HG03108 (cell line): ENCODE results near the gene MPRIP.

Source experiments
- ATAC-seq: cut with Tn5 transposase; IDR thresholded peaks from one replicate; pipeline ENCODE4 v1.9.1; 2021; ENCODE audit warnings: moderate library complexity; ENCODE audit not compliant: unreplicated experiment

The MPRIP gene

DNA sequence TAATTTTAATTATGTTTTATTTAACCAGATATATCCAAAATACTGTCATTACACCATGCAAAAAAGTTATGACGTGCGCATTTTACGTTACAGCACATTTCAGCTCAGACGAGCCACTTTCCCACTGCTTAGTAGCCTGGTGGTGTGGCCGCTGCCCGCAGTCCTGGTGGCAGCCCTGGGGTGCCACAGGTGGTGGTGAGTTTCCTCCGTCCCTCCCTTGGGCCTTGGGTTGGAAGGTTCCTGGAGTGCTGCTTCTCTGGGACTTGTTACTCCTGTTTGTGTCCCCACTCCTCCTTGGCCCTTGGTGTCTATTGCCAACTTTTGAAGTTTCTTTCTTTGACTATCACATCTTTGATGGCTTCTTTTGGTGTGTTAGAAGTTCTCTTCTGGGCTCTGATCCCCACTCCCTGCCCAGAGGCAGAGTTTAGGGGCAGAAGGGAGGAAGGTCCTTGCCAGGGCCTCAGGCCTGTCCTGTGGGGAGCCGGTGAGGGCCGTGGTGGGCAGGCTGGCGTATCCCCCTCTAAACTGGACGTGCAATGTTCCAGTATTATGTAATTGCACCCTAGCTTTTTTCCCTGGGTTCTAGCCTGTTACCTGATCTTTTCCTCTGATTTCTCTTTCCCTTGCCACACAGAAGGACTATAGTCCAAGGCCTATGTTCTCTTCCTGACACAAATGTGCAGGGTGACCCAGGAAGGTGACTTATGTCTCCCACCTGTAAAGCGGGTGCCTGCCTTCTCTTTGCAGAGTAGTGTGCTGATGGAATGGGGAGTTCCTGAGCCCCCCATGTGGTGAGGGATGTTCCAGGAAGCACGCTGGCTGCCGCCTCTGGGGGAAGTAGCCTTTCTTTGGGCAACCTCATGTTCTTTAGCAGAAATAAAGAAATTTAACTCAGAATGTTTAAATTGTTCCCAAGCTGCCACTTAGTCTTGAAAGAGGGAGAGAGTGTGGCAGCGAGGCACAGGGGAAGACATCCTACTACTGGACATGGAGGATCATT, 8.4 kb downstream of the MPRIP start:
- no peak for ATAC-seq

DNA sequence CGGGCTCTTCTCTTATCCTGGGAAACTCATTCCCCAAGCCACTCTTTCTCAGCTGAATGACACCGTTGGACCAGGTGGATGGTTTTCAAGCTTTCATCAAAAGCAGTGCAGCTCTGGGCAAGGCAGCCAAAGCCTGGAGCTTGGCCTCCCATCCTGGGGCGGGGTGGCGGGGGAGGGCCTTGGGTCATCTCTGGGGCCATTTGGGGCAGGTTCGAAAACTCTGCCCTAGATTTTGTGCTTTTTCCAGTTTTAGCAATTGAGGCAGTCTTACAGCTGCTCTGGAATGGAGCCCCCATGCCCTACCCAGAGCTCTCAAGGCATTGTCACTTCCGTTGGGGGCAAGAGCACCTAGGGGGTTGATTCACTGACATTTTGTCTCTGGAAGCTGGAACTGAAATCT, 9.1 kb downstream of the MPRIP start:
- no peak for ATAC-seq

DNA sequence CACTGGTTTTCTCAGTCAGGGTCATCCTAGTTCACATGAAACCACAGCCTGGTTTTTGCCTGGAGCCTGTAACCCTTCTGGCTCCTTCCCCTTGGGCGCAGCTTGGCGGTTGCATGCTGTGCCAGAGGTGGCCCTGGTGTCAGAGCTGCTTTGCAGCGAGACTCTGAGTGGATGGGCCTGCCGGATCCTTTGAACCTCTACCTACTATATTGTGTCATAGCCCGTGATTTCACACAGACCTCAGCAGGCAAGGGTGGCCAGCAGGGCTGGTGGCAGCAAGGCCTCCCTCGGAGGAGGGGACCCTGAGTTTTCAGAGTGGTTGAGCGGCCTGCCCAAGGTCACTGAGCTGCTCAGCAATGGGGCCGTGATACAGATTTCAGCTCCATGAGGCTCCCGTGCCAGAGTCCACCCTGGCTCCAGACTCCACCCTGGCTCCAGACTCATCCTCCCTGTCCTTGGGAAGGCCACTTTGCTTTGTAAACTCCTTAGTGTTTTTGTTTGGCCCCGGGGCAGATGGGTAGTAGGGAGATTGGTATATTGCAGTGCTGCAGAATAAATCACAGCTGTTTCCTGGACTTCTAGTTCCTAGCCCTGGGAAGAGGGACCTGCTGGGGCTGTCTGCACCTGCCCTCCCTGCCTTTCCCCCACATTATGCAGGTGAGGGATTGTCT, 9.7 kb downstream of the MPRIP start:
- ATAC-seq, result no peak

DNA sequence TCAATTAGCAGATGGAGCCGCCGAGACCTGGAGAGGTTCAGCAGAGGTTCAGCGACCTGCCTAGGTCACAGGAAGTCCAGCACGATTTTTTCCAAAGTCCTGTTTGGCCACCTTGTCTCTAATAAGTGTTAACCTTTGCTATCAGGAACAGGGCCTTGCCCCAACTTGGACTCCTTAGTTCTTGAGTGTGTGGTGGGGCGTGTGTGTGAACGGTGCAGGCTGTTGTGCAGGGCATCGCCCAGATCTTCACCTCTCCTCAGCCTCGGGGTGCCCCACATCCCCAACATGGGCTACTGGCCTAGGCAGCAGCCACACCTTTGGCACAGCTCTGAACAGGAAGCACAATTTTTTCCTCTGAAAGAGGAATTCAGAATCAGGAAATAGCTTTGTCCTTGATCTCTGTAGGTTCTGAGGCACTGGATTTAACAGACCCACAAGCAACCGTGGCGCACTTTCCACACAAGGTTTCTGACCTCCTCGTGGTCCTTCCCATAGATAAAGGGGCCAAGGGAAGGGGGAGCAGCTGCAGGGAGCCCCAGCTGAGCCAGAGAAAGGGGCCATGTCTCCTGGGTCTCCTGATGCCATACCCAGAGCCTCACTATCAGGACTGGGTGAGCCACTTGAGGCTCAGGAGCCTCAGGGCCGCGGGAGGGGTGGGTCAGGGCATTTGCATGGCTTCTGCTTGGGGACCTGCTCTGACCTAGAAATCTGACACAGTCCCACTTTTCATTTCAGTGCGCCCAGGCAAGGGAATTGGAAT, 10.4 kb downstream of the MPRIP start:
- ATAC-seq, result no peak

DNA sequence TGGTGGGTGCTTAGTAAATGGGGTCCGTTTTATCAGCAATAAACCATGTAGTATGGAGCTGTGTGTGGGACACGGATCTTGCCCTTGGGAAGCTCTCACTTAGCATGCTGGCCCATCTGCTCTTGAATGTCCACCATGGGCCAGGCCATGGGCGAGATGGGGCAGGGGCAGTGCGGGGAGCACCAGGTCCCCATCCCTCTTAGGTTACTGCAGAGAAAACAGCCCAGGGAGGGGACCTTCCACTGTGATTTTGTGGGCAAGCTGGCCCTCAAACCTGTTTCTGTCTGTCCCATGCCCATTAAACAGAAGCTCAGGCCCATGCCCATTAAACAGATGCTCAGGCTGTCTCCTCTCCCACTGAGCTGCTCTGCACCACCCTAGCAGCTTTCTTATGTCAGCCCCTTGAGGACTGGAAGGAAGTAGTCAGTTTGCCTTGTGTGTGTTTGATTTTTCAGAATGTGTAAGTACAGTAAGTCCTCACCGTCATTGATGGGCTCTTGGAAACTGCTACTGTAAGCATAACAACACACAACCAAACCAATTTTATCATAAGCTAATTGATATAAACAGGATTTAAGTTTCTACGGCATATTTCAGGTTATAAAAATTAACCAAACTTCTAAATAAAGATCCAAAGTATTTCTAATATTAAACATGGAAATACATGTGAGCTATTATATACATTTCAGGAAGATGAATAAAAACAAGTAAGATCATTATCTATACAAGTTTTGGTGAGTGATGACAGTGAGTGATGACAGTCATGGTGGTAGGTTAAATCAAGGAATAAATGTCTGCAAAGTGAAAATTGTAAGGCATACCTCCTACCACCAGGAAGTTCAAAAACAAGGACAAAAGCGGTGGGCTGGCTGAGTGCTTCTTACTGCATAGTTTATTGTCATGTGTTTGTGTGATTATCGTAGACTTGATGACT, 11.5 kb downstream of the MPRIP start:
- ATAC-seq, result no peak

DNA sequence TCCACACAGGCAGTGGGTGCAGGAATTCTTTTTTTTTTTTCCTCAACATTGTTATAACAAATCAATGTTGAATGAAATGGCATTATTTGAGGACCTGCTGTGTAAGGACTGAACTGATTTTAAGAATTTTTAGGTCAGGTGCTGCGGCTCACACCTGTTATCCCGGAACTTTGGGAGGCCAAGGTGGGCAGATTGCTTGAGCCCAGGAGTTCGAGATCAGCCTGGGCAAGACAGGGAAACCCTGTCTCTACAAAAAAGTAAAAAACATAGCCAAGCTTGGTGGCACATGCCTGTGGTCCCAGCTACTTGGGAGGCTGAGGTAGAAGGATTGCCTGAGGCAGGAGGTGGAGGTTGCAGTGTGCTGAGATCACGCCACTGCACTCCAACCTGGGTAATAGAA, 12.4 kb downstream of the MPRIP start:
- ATAC-seq, result no peak

DNA sequence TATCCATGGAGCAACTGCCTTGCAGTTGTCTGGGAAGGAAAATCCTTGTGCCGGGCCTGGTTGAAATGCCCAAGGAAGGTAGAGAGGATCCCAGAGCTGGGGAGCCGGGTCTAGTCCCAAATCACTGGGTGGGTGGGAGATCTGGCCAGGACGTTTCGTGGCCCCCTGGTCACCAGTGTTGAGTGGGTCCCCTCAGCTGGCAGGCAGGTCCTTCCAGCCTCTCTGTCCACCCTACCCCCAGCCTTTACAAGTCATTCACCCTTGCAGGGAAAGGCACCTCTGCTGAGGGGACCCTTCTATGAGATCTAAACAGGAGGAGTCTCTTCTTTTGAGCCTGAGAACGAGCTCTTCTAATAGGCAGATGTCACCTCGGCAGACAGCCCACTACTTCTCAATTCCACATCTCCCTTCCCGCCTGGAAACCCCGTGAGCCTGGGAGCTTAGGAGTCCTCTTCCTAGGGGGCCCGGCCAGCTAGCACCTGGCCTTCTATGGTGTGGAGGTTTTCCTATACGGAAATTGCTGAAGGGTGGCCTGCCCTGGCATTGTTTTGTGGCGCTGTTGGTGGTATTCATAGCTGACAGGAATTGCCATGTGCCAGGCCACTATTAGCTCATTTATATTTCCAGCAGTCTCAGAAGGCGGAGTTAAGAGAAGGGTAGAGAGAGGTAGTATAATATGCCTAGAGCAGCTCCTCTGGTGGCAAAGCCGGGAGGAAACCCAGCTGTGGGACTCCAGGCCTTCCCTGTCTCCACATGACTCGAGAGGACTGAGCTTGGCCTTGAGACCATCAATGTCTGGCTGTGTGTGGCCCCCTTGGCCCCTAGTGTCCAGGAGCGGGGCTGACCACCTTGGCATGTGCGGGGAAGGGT, 13.3 kb downstream of the MPRIP start:
- no peak for ATAC-seq

DNA sequence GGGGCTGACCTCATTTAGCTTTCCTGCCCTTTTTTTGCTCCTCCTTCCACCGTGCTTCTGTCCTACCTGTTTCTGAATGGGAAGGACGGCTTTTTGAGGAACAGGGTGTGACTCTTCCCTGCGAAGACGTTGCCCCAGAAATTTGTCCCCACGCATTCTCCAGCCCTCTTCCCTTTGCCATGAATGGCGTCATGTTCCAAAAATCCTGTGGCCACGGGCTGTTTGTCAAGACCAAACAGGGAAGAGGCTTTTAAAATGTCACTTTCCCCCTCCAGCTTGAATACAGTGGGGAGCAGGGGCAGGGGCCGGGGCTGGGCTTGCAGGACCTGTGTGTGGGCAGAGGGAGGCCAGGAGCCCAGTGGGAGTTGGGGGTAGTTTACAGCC, 13.9 kb downstream of the MPRIP start:
- ATAC-seq, result no peak

DNA sequence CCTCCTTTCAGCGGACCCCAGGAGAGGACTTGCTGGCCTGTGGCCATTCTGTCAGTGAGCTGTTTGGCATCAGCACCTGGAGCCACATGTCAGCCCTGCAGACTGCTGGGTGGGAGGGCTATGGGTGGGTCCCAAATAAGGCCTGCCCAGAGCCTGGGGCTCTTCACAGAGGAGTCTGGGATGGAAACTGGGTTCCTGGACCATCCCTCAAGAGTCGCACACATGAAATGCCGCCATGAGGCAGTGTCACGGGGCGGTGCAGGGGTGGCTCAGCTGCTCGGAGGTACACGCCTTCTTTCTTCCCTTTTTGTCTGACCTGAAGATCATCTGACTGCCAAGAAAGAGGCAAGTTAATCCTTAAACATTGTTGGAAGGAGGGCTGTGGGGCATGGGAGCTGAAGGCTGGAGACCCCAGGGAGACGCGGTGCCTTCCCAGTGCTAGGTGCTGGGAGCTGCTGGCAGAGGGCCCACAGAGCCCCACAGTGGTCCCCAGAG, 14.8 kb downstream of the MPRIP start:
- no peak for ATAC-seq

DNA sequence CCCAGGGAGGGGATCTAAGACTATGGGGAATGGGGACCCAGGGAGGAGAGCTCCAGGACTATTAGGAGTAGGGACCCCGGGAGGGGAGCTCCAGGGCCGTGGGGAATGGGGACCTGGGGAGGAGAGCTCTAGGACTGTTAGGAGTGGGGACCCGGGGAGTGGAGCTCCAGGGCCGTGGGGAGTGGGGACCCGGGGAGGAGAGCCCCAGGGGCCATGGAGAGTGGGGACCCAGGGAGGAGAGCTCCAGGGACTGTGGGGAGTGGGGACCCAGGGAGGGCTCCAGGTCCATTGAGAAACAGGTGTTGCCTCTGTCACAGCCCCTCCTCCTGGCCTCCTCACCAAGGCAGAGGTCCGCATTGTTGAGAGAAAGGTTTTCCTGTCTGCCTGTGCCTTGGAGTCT, 16.0 kb downstream of the MPRIP start:
- no peak for ATAC-seq

DNA sequence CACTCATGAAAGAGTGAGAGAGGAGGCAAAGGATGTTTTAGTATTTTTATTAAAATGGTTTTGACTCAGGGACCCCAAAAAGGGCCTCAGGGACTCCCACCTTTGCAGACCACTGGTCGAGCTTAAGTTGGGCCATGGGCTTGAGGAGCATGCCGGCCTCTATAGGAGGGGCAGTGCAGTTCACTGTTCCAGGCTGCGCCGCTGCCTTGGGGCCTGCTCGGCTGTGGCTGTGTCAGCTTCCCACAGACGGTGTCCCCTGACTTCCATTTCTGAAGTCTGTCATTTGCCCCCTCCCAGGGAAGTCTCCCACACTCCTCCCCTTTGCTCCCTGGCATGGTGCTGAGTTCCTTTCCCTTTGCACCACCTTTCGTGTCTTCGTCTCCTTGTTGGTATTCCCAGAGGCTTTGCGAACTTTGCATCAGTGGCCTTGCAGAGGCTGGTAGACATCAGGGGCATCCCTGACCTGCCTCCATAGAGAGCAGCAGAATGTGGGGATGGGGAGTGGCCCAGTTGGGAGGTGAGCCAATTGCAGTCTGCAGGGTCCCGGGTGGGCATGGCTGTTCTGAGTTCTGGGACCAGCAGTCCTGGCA, 17.1 kb downstream of the MPRIP start:
- ATAC-seq, result no peak

DNA sequence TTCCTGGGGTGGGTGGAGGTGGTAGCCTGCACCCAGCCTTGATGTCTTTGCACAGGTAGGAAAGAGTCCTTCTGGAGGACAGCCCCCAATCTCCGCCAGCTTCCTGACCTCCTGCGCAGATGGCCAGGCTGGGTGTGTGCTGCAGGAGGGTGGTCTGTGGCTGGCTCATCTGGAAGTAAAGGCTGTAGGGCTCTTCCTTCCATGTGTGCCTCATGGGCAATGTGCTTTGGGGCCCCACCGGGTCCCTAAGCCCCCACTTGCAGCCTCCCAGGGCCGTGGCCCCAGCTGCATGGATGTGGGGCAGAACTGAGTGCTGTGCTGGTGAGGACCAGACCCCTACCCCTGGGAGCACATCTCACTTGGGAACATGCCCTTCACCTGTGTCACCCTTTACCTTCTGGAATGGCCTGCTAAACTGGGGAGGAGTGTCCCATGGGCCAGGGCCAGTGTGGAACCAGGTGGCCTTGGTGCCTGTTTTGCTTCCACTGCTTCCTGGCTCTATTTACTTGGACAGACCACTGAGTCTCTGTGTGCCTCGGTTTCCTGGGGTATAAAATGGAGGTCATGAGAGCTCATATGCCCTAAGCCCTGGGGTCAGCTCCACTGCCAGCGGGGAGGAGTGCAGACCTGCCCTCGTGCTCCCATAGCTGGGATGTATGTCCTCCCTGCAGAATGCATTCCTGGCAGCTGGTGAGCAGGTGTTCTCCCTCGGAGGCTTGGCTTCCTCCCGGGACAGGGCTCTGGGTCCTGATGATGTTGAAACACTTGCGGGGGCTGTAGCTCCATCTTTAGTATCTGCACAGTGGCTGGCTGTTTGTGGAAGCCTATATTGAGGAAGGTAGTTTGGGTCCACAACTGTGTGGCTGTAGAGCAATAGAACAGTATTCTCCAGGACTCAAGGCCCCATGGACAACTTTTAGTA, 18.0 kb downstream of the MPRIP start:
- ATAC-seq, result no peak

DNA sequence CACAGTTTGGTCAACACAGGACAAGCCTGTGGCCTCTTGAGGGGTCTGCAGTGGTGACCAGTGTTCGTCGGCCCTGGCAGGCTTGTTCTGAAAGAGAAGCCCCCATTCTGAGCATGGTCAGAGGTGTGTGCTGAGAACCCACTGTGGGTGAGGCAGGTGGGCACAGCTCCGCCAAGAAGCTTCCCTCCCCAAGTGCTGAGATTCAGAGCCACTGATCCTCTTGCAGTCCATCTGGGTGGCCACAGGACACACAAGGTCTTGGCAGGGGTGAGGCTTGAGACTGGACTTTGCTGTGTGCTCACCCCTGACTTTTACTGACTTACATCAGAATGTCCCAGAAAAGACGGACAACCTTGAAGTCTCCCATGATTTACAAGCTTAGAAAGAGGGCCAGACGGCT, 18.7 kb downstream of the MPRIP start:
- no peak for ATAC-seq

DNA sequence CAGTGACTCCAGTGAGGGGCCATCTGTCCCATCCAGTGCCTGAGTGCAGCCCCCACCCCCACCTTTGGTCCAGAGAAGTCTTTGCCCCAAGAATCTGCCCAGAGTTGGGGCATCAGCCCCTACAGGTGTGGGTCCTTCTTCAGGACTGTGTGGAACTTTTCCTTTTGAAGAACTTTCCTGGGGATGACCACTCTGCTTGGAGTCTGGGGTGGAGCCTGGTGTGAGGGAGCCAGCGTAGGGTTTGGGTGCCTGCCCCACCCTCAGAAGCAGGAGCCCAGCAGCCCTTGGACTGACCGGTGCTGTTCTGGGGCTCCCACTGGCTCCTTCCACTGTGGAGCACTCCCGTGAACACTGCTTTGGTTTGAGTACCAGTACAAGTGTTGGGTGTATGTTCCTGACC, 19.3 kb downstream of the MPRIP start:
- ATAC-seq, result no peak

DNA sequence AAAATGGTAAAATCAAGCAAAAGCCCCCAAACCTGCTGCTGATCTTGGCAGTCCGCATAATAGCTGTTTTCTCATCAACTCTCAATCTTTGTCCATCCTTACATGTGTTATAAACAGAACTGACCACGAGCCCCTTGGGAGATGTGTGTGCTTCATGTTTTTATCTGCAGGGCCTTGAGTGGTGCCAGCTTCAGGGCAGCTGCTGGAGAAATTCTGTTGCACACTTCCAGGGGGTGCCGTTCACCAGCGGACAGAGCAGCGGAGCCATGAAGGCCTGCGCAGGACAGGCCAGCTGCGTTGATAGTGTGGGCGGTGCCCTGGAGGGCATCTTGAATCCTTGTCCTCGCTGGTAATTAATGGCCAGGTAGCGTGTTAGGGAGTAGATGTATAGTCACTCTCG, 20.1 kb downstream of the MPRIP start:
- no peak for ATAC-seq

DNA sequence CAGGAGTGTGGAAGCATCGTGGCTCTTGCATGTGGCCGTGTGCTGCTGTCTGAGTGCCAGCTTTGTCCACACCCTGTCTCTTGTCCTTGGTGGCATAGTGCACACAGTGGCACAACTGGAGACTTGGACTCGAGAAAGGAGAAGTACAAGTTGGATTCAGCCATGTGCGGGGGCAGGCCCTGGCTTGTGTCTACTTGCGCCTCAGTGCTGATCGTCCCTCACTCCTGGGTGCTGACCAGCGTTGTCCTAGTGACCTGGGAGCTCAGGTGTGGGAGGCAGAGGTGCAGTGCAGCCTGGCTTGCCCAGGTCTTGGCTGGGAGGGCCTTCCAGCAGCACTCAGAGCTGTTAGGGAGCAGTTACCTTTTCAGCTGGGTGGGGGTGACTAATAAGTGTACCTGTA, 20.6 kb downstream of the MPRIP start:
- ATAC-seq, result no peak

DNA sequence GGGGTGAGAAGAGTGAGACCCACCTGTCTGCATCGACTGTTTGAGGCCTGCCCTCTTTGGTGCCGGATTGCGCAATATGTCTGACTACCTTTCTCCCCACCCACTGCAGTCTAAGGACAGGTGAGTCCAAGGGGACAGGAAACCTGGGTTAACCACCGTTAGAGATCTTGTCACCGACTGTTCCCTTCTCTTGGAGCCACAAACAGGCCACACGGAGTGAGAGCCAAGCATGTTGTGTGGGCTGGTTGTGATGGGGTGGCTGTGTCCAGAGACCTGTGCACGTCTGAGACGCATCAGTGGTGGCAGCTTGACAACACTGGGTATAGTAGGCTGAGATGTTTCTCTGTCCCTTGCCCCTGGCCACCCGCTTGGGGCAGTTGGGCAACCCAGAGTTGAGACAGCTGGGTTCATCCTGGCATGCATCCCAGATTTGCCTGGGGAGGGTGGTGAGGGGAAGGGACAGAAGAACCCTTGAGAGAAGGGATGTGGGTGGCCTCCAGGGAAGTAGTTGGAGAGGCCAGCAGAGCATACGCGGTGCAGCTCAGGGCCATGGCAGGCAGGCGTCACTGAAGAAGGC, 21.4 kb downstream of the MPRIP start:
- ATAC-seq, result no peak

DNA sequence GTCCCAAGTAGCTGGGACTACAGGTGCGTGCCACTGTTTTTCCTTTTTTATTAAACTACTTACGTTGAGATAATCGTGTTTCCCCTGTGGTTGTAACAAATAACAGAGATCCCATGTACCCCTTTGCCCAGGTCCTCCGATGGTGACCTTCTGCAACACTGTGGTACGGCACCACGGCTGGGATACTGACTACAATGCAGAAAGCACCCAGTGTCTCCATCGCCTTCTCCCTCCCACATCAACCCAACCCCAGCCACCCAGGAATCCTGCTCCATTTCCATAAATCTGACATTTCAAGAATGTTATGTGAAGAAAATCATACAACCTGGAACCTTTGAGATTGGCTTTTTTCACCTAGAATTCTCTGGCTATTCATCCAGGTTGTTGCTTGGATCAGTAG, 22.1 kb downstream of the MPRIP start:
- ATAC-seq, result no peak
